Skin epidermis (tissue), 12 donors: Measurements from ENCODE around the gene GABRP.

Experiments
- H3K27ac ChIP-seq, 21 experiments: fragments of 200-600 bp; sonication (generic) in 11 of 21; one replicate each; pipeline ENCODE4 v1.5.0; 2020; ENCODE audit warnings: mild to moderate bottlenecking in 3 of 21, inconsistent platforms in 2 of 21, moderate library complexity in 2 of 21
- H3K4me3 ChIP-seq, 7 experiments: fragments of 200-600 bp; sonication (generic) in 2 of 7; one replicate each; pipeline ENCODE4 v1.5.0; 2020; ENCODE audit warnings: inconsistent platforms in 2 of 7, mild to moderate bottlenecking in 2 of 7, moderate library complexity in 1 of 7

The GABRP gene, protein sequence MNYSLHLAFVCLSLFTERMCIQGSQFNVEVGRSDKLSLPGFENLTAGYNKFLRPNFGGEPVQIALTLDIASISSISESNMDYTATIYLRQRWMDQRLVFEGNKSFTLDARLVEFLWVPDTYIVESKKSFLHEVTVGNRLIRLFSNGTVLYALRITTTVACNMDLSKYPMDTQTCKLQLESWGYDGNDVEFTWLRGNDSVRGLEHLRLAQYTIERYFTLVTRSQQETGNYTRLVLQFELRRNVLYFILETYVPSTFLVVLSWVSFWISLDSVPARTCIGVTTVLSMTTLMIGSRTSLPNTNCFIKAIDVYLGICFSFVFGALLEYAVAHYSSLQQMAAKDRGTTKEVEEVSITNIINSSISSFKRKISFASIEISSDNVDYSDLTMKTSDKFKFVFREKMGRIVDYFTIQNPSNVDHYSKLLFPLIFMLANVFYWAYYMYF

GRCh38 chr5:170783498-170784247, at the start of gene GABRP:
Gene GABRP (plus strand): TSS chr5:170783725. CDS start chr5:170788616, 4,891 bp downstream.
- peak within 1 kb of the TSS in 1 of 21 experiments; percentile 35 for H3K27ac ChIP-seq
- H3K4me3 ChIP-seq: no peak within 1 kb of the TSS

GRCh38 chr5:170736966-170737365, 46.6 kb upstream of the GABRP start:
- no peak overlapping the region for H3K4me3 ChIP-seq
- no peak overlapping the region for H3K27ac ChIP-seq

GRCh38 chr5:170737591-170737990, 45.9 kb upstream of the GABRP start:
- Histone ChIP-seq H3K4me3 (no peak overlapping the region), H3K27ac (no peak overlapping the region)

DNA sequence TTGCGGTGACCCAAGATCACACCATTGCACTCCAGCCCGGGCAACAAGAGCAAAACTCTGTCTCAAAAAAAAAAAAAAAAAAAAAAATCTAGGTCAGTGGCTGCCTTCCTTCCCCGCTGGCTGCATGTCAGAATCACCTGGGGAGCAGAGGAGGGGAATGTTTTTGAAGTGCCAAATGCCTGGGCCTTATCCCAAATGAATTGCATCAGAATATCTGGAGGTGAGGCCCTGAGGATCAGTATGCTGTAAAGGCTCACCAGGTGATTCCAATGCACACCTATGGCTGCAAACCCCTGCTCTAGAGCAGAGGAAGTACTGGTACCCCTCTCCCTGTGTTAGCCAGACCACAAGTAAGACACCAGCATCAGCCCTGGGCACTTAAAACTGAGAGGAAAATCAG, 44.7 kb upstream of the GABRP start:
- H3K4me3 ChIP-seq: no peak overlapping the region
- H3K27ac ChIP-seq: no peak overlapping the region

DNA sequence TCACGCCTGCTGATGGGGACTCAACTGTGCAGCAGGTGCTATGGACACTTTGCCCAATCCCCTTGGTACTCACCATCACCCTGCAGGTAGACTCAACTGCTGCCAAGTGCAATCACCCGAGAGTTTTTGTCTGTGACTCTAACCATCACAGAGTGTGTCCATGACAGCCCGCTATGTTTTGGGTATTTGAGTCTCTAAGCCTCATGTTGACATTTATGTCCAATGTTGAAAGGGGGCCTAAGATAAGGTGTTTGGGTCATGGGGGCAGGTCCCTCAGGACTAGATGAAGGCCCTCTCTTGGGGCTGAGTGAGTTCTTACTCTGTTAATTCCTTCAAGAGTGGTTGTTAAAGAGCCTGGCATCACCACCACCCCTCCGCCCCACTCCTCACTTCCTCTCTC, 44.1 kb upstream of the GABRP start:
- Histone ChIP-seq H3K27ac (no peak overlapping the region), H3K4me3 (no peak overlapping the region)

DNA sequence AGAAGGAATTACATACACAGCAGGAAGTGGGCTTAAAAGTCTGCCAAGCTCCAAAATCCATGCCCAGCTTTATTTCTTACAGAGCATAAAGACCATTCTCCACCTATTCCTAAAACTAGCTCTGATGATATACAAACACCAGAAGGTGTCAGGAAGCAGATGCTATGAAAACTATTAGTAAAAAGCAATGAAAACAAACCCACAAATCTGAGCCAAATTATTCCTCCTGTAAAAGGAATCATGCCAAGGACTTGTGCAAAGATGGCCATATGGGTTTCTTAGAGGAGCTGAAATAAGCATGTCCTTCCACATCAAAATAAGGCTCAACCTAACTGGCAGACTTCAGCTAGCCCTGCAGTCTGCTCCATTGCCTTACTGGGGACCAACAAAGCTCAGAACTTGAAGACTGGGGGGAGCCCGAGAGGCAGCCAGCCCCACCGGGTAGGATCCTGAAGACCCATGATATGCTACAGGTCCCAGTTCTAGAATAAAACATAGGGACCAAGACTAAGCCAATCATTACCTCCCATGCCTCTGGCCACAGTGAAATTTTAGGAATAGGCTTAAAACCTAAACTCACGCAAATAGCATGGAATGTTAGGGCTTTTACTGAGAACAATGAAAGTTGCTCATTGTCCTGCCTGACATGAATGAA, 42.8 kb upstream of the GABRP start:
- no peak overlapping the region for H3K27ac ChIP-seq
- H3K4me3 ChIP-seq: no peak overlapping the region

GRCh38 chr5:170741801-170742200, 41.7 kb upstream of the GABRP start:
- Histone ChIP-seq H3K27ac (no peak overlapping the region), H3K4me3 (no peak overlapping the region)

- no peak overlapping the region for H3K27ac ChIP-seq
- no peak overlapping the region for H3K4me3 ChIP-seq
Measured at GRCh38 chr5:170743876-170744212, 39.7 kb upstream of the GABRP start.

GRCh38 chr5:170745481-170746071, 37.9 kb upstream of the GABRP start:
- Histone ChIP-seq H3K27ac (peak overlapping the region in 10 of 21 experiments; percentile 10 to 60 (median 38)), H3K4me3 (no peak overlapping the region)

- Histone ChIP-seq H3K4me3 (no peak overlapping the region), H3K27ac (peak overlapping the region in 7 of 21 experiments; percentile 14 to 60 (median 36))
Measured at GRCh38 chr5:170746075-170746960, 37.2 kb upstream of the GABRP start.

GRCh38 chr5:170746961-170747340, 36.6 kb upstream of the GABRP start:
- H3K4me3 ChIP-seq: no peak overlapping the region
- H3K27ac ChIP-seq: no peak overlapping the region

DNA sequence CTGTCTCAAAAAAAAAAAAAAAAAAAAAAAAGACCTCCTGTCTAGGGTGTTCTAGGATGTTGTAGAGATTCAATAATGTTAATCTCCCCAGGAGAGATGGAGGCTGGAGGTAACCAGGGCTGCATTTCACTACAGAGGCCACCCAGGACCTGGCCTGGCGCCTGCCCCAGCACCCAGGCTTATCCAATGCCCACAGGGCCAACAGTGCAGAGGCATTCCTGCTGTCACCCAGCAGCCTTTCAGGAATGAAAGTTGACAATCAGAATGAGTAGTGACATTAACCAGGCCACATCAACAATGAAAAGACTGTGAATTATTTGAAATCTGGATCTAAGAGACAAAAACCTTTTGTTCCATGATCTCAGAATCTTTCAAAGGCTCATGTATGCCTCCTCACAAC, 36.2 kb upstream of the GABRP start:
- no peak overlapping the region for H3K27ac ChIP-seq

DNA sequence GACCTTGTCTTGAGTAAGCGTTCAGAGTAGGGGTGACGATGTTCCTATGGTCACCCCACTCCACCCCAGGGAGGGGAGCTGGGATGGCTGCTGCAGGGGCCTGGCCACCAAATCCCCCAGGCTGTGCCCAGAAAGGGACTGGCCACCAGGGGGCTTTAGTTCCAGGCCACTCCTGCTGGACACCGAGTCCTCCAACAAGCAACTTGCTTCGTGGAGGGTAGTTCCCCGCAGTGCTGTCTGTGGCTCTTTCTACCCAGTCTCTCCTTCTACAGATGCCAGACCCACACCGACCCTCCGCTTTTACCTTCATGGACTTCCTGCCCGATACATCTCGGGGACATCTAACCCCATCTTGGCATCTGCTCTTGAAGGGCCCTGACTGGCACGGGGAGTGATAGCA, 35.7 kb upstream of the GABRP start:
- Histone ChIP-seq H3K27ac (no peak overlapping the region), H3K4me3 (no peak overlapping the region)

More for the DNA sequence above, 36.2 kb upstream of the GABRP start:
- no peak overlapping the region for H3K4me3 ChIP-seq

DNA sequence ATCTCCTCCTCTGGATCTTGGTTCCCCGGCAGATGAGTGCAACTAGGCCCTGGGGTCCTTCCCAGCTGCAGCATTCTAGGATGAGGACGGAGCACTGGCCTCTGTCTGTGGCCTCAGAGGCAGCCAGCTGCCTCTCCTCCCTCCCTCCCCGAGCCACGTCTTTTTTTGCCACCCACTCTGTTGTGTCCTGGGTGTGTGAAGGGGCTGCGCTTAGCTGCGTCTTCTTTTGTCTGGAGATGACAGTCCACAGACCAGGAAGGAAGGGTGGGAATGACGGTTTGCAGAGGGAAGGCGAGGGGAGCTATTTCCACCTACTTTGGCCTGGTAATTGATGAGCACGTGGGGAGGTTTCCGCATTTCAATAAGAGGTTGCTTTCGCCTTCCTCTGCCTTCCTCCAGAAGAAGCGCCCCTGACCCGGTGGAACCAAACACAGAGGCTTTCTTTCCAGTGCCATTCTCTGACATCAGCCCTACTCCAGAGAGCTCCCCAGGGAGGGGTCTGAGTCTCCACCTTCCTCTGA, 34.5 kb upstream of the GABRP start:
- Histone ChIP-seq H3K27ac (no peak overlapping the region), H3K4me3 (no peak overlapping the region)

DNA sequence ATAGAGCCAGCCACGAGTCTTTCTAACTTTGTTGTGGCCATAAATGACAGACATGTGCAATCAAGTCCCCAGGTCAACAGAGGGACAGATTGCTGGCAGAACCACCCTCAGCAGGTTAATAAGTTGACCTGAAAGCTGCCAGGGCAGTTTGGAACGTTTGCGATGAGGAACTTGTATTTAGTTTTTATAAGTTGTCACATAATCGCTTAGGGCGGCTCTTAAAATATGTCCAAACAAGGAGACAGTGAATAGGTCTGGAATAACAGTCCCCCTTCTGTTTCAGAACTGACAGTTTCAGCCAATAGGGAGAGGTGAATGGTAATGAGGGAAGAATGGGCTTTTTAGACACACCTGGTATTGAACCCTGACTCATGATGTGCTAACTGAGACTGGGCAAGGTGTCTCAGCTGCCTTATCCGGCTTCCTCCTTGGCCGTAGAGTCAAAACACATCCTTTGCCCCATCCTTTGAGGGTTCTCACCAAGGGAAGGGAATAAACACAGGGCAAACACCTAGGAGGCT, 33.6 kb upstream of the GABRP start:
- H3K4me3 ChIP-seq: no peak overlapping the region
- no peak overlapping the region for H3K27ac ChIP-seq

- H3K4me3 ChIP-seq: no peak overlapping the region
- H3K27ac ChIP-seq: no peak overlapping the region
Measured at GRCh38 chr5:170750791-170751190, 32.7 kb upstream of the GABRP start.

- Histone ChIP-seq H3K4me3 (no peak overlapping the region), H3K27ac (peak overlapping the region in 2 of 21 experiments; percentile 38 to 49)
Measured at GRCh38 chr5:170751631-170752030, 31.9 kb upstream of the GABRP start.

- H3K27ac ChIP-seq: peak overlapping the region in 3 of 21 experiments; percentile 3 to 49 (median 38)
- H3K4me3 ChIP-seq: no peak overlapping the region
Measured at GRCh38 chr5:170752257-170753215, 31.0 kb upstream of the GABRP start.
